Epithelial cell of esophagus (primary cell): ENCODE data around the gene GNG2.
A peak's percentile ranks its signal among the peaks of the same experiment; 100 is the strongest.

ENCODE experiments used
- DNase-seq: peaks from one replicate; pipeline ENCODE4 v3.0.0; 2010; ENCODE audit warnings: low read depth
- H3K4me3 ChIP-seq: 2 replicates; pipeline ENCODE4 v1.5.1; 2011; ENCODE audit warnings: mild to moderate bottlenecking, low read length, control low read depth
- CTCF ChIP-seq: IDR thresholded peaks from 2 replicates; pipeline ENCODE4 v1.5.1; 2011; ENCODE audit warnings: low read depth, mild to moderate bottlenecking, low read length, control low read depth, inconsistent platforms; ENCODE audit not compliant: insufficient read depth; ENCODE audit errors: missing control alignments

Gene GNG2

DNA sequence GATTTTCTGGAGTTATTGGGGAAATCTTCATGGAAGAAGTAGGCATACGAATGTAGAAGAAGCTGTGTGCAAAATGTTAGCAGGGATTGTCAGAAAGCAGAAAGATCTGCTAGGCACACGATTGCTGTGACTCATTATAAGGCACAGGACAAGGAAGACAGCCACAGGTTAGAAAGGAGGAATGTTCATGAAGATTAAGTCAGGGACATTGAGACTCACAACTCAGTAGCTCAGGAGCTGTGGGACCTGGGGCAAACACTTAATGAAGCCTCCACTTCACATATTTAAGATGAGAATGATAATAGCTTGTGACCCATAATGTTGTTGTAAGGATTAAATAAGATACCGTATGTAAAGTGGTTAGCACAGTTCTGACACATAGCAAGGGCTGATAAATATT is 102.3 kb downstream of the GNG2 start:
- no peak overlapping the region for H3K4me3 ChIP-seq
- DNase-seq: peak; percentile 18
- TF ChIP-seq CTCF: no peak

- TF ChIP-seq CTCF: no peak
- no peak for DNase-seq
- no peak overlapping the region for H3K4me3 ChIP-seq
Measured at GRCh38 chr14:51963286-51963685, 102.9 kb downstream of the GNG2 start.

GRCh38 chr14:51967521-51967920 is 107.1 kb downstream of the GNG2 start:
- H3K4me3 ChIP-seq: no peak overlapping the region
- no peak for DNase-seq
- TF ChIP-seq CTCF: no peak

- no peak overlapping the region for H3K4me3 ChIP-seq
- no peak for DNase-seq
- no peak for TF ChIP-seq CTCF
Measured at GRCh38 chr14:51969852-51970540, 109.6 kb downstream of the GNG2 start.

GRCh38 chr14:51972566-51972965 is 112.2 kb downstream of the GNG2 start:
- no peak for TF ChIP-seq CTCF
- no peak overlapping the region for H3K4me3 ChIP-seq
- no peak for DNase-seq

DNA sequence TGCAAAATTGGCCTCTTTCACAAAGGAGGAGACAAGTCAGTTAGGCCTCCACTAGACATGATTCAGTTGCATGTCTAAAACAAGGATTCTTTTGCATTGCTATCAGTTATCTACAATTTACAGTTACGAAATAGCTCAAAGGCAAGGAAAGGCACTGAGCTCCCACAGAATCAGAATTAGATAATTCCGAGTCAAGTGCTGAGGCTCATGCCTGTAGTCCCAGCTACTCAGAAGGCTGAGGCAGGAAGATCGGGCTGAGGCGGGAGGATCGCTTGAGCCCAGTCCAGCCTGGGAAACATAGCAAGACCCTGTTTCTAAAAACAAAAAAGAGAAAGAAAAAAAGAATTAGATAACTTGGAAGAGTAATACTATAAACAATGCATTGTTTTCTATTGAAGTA is 116.7 kb downstream of the GNG2 start:
- no peak overlapping the region for H3K4me3 ChIP-seq
- TF ChIP-seq CTCF: no peak
- no peak for DNase-seq

GRCh38 chr14:51978681-51979085 is 118.3 kb downstream of the GNG2 start:
- H3K4me3 ChIP-seq: no peak overlapping the region
- TF ChIP-seq CTCF: no peak
- no peak for DNase-seq
